Renal pelvis (tissue), 4 donors: ENCODE measurements around the gene FAM117A. TPM values are rescaled to one million over a fixed set of nuclear protein-coding genes. Genes with fewer than 3 reads are reported as not detected.
"Not testable (repeated sequence)": the region's sequence is repeated elsewhere in the genome, so short reads cannot be mapped to it uniquely, and the experiment has no call there.

Experiments used
- DNase-seq: peaks from one replicate; pipeline ENCODE4 v3.0.0-alpha.2; 2013
- polyA plus RNA-seq, 3 donors: library from polyadenylated mRNA; unstranded; fragments of 120-200 nt; gene quantifications; one replicate each; pipeline ENCODE4 v1.2.1, GENCODE V29; 2013; ENCODE audit not compliant: insufficient read length in 3 of 3

The FAM117A gene
- polyA plus RNA-seq, 3 donors = 19.9 to 25.8 (median 20.5) TPM

- no peak for DNase-seq
Measured at GRCh38 chr17:49745175-49746139, 18.5 kb downstream of the FAM117A start.

GRCh38 chr17:49742166-49742638, 21.7 kb downstream of the FAM117A start:
- DNase-seq = no peak

GRCh38 chr17:49741692-49742076, 22.2 kb downstream of the FAM117A start:
- DNase-seq = no peak

- no peak for DNase-seq
Measured at GRCh38 chr17:49741009-49741691, 22.8 kb downstream of the FAM117A start.

GRCh38 chr17:49739641-49740271, 24.2 kb downstream of the FAM117A start:
- no peak for DNase-seq

GRCh38 chr17:49738456-49739163, 25.3 kb downstream of the FAM117A start:
- DNase-seq = no peak

GRCh38 chr17:49734515-49735490, 29.1 kb downstream of the FAM117A start:
- no peak for DNase-seq

- DNase-seq = no peak
Measured at GRCh38 chr17:49731435-49731831, 32.5 kb downstream of the FAM117A start.

- DNase-seq = no peak
Measured at GRCh38 chr17:49730785-49731434, 33.0 kb downstream of the FAM117A start.

- DNase-seq = peak; percentile 63
Measured at GRCh38 chr17:49730078-49730784, 33.7 kb downstream of the FAM117A start.

- DNase-seq = no peak
Measured at GRCh38 chr17:49729069-49729468, 34.9 kb downstream of the FAM117A start.

- no peak for DNase-seq
Measured at GRCh38 chr17:49728425-49728824, 35.5 kb downstream of the FAM117A start.

- no peak for DNase-seq
Measured at GRCh38 chr17:49727380-49727779, 36.6 kb downstream of the FAM117A start.

- DNase-seq = no peak
Measured at GRCh38 chr17:49725452-49726130, 38.3 kb downstream of the FAM117A start.

GRCh38 chr17:49724552-49724951, 39.4 kb downstream of the FAM117A start:
- DNase-seq = not testable (repeated sequence)

- DNase-seq = peak; percentile 66
Measured at GRCh38 chr17:49723423-49723822, 40.5 kb downstream of the FAM117A start.

- no peak for DNase-seq
Measured at GRCh38 chr17:49722066-49722465, 41.9 kb downstream of the FAM117A start.

- no peak for DNase-seq
Measured at GRCh38 chr17:49717371-49717861, 46.5 kb downstream of the FAM117A start.
